Body of pancreas (tissue), 4 donors: ENCODE results near the gene SCTR. TPM values are rescaled to one million over a fixed set of nuclear protein-coding genes. Genes with fewer than 3 reads are reported as not detected.

Experiments
- ATAC-seq: fragments of 150-250 bp; one replicate; pipeline ENCODE4 v1.9.1; 2016
- DNase-seq, 4 donors: peaks; one replicate each; pipeline ENCODE4 v3.0.0-alpha.2; 2019
- H3K27ac ChIP-seq, 4 donors: fragments of 200-600 bp; sonication (generic); 1 replicate in 3 of 4; 2 replicates in 1 of 4; pipeline versions ENCODE4 v1.5.1 to v1.6.1; 2016 to 2019; ENCODE audit warnings: mild to moderate bottlenecking in 1 of 4, mixed read lengths in 1 of 4, moderate library complexity in 1 of 4
- H3K27me3 ChIP-seq, 2 donors: fragments of 200-600 bp; sonication (generic); one replicate each; pipeline ENCODE4 v1.6.0; 2016; ENCODE audit warnings: mild to moderate bottlenecking in 1 of 2
- H3K36me3 ChIP-seq, 2 donors: fragments of 200-600 bp; sonication (generic); replicated peaks in 1 of 2; 2 replicates each; pipeline ENCODE4 v1.5.1; 2016; ENCODE audit warnings: low read depth in 2 of 2; ENCODE audit not compliant: insufficient read depth in 1 of 2
- H3K4me1 ChIP-seq: fragments of 200-600 bp; sonication (generic); one replicate; pipeline ENCODE4 v1.6.0; 2016
- H3K4me3 ChIP-seq, 2 donors: fragments of 200-600 bp; sonication (generic); 1 replicate in 1 of 2; 2 replicates in 1 of 2; pipeline ENCODE4 v1.5.1; 2016 to 2019
- H3K9me3 ChIP-seq, 3 donors: fragments of 200-600 bp; sonication (generic); 1 replicate in 2 of 3; 2 replicates in 1 of 3; pipeline ENCODE4 v1.5.1; 2016
- POLR2A ChIP-seq, 3 donors: fragments of 450-650 bp; IDR thresholded peaks; one replicate each; pipeline ENCODE4 v1.6.1; 2016; ENCODE audit warnings: antibody characterized with exemption in 3 of 3, mild to moderate bottlenecking in 2 of 3
- WGBS, 2 donors: methylation state at CpG; one replicate each; pipeline ENCODE4 v1.1.5; 2017; 5-methylcytosine and 5-hydroxymethylcytosine counted together
- intact Hi-C: fragments of 100-400 bp; cut with DNase I; formaldehyde crosslinking; loops from one replicate; pipeline ENCODE4 v1.15.1; 2023
- total RNA-seq, 2 donors: library from RNA; depleted of rRNA; stranded (reverse); fragments of >200 nt; gene quantifications; one replicate each; pipeline ENCODE4 v1.1.0, GENCODE V29; 2016
- TF ChIP-seq, protein P1 (sequence below), 7 experiments: fragments of 450-650 bp in 4 of 7; fragments of 200-600 bp in 3 of 7; sonication (generic) in 3 of 7; IDR thresholded peaks; one replicate each; pipeline ENCODE4 v1.5.1; 2016 to 2019; ENCODE audit warnings: antibody characterized with exemption in 7 of 7

Gene SCTR
- total RNA-seq, 2 donors from 2014 or later = 69.0 to 183 TPM

DNA sequence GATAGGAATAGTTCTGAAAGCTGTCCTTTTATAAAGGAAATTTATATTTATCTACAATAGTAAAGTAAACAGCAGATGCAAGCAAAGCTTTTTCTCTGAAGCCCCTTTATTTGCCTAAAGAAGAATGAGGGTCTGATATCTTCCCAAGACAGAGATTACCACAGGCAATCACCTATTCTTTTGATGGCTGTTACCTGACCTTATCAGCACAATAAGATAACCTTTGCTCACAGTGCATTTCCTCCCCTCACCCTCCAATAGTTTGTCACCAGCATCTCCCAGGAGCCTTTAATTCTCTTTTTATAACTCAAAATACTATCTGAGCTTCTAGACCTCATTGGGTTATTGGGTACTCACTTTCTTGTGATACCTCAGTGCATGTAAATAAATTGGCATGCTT lies 13.5 kb upstream of the SCTR start:
- Histone ChIP-seq H3K4me1 (peaks cover 9% of the 10 kb centered on the region), H3K9me3 (peaks cover 0 to 7% (median 0%) of the 10 kb centered on the region in 3 donors), H3K36me3 (no peaks in the 10 kb centered on the region), H3K4me3 (no peak overlapping the region), H3K27me3 (no peaks in the 10 kb centered on the region), H3K27ac (no peak overlapping the region)
- no peak for ATAC-seq
- TF ChIP-seq POLR2A (IDR thresholded peaks at IDR 0.05) = no peak
- TF ChIP-seq, protein P1, sequence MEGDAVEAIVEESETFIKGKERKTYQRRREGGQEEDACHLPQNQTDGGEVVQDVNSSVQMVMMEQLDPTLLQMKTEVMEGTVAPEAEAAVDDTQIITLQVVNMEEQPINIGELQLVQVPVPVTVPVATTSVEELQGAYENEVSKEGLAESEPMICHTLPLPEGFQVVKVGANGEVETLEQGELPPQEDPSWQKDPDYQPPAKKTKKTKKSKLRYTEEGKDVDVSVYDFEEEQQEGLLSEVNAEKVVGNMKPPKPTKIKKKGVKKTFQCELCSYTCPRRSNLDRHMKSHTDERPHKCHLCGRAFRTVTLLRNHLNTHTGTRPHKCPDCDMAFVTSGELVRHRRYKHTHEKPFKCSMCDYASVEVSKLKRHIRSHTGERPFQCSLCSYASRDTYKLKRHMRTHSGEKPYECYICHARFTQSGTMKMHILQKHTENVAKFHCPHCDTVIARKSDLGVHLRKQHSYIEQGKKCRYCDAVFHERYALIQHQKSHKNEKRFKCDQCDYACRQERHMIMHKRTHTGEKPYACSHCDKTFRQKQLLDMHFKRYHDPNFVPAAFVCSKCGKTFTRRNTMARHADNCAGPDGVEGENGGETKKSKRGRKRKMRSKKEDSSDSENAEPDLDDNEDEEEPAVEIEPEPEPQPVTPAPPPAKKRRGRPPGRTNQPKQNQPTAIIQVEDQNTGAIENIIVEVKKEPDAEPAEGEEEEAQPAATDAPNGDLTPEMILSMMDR (IDR thresholded peaks at IDR 0.05) = no peak
- no peak for DNase-seq
- intact Hi-C loops = no loop called here

DNA sequence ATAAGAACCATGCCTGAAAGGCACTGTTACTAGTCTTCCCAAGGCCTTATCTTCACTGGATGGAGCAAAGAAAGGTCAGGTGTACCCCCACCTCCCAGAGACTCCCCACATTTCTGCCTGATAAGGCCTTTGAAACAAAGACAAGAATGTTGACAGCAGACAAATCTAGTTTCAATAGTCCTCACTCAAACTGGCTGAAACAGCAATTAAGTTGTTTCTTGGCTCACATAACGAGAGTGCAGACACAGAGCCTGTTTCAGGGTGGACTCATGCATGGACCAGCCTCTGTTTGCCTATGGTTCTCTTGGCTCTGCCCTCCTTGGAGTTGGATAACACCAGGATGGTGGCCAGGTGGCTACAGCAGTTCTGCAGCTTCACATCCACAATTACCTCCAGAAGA lies 12.4 kb upstream of the SCTR start:
- no peak for DNase-seq
- intact Hi-C loops = no loop called here
- 56 to 75% methylated on average over 1 of the region's 1 CpG for WGBS, 2 donors
- peak overlapping the region in 3 of 4 donors; percentile 60 to 66 (median 62) for H3K27ac ChIP-seq
- no peaks in the 10 kb centered on the region for H3K36me3 ChIP-seq
- H3K27me3 ChIP-seq = no peaks in the 10 kb centered on the region
- TF ChIP-seq, protein P1 (IDR thresholded peaks at IDR 0.05) = no peak
- TF ChIP-seq POLR2A (IDR thresholded peaks at IDR 0.05) = no peak
- H3K9me3 ChIP-seq = peaks cover 0 to 7% (median 0%) of the 10 kb centered on the region in 3 donors
- H3K4me3 ChIP-seq = no peak overlapping the region
- peak; percentile 81 for ATAC-seq
- peaks cover 9% of the 10 kb centered on the region for H3K4me1 ChIP-seq

DNA sequence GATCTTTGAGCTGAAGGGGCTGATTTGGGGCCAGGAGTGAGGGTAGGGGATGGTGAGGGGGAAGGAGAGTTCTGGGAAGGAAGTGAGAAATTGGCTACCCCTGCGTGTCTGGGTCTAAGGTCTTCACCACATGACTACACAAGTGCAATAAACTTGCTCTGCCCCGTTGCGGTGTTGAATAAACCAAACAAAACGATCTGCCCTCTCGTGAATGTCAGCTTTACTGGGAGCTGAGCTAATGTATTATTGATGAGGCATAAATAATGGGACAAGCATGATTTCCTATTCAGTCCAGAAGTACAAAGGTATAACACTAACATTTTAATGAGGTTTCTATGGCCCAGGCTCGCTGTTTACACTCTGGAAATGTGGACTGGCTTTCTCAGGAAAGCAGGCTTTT lies 11.9 kb upstream of the SCTR start:
- DNase-seq = no peak
- peak overlapping the region in 3 of 4 donors; percentile 60 to 66 (median 62) for H3K27ac ChIP-seq

DNA sequence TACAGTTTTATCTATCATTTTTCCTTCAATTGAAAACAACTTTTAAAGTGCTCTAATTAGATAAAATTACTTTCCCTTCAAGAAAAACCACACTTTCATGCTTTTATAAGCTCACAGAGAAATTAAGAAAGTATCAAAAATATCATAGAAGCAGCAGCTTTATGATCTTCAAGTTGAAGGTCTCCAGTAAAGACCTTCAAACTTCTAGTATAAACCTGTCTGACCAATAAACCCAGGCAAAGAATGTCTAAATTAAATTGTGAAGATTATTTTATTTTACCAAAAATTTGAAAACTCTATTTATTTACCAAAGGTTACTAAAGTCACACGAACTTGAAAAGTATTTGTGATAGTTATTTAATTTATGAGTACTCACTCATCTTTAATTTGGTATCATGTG lies 9.3 kb upstream of the SCTR start:
- intact Hi-C loops = no loop called here
- peaks cover 0 to 7% (median 0%) of the 10 kb centered on the region in 3 donors for H3K9me3 ChIP-seq
- no peaks in the 10 kb centered on the region for H3K27me3 ChIP-seq
- peak overlapping the region in 1 of 4 donors; percentile 9 for H3K27ac ChIP-seq
- H3K4me3 ChIP-seq = no peak overlapping the region
- ATAC-seq (no peak), DNase-seq (no peak)
- TF ChIP-seq, protein P1 (IDR thresholded peaks at IDR 0.05) = no peak
- TF ChIP-seq POLR2A (IDR thresholded peaks at IDR 0.05) = no peak
- 65 to 80% methylated on average over 1 of the region's 1 CpG for WGBS, 2 donors
- peaks cover 9% of the 10 kb centered on the region for H3K4me1 ChIP-seq
- no peaks in the 10 kb centered on the region for H3K36me3 ChIP-seq

More for the DNA sequence above, 11.9 kb upstream of the SCTR start:
- ATAC-seq = peak; percentile 70
- Histone ChIP-seq H3K9me3 (peaks cover 0 to 7% (median 0%) of the 10 kb centered on the region in 3 donors), H3K4me1 (peaks cover 9% of the 10 kb centered on the region), H3K27me3 (no peaks in the 10 kb centered on the region), H3K4me3 (no peak overlapping the region), H3K36me3 (no peaks in the 10 kb centered on the region)
- intact Hi-C loops = no loop called here
- peak in 1 of 3 donors; percentile 3 for TF ChIP-seq POLR2A (IDR thresholded peaks at IDR 0.05)
- TF ChIP-seq, protein P1 (IDR thresholded peaks at IDR 0.05) = no peak
- WGBS, 2 donors = 44 to 57% methylated on average over 6 of the region's 6 CpGs

DNA sequence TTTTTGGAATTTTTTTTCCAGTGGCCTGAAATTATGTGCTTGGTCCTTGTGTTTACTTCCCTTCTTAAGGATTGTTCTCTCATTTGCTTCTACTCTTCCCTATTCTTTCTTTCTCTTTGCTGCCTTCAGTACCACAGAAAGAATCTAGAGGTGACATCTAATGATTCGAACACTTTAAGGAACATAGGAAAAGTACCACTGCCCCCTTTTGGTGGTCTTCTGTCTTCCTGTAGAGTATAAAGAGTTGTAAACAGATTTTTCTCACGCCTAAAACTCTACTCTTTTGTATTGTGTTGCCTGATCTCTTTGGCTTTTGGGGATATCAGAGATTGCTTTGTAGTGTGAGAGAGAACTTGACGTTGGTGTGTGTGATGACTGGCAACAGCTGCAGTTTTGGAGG lies 7.0 kb upstream of the SCTR start:
- peaks cover 0 to 7% (median 0%) of the 10 kb centered on the region in 3 donors for H3K9me3 ChIP-seq
- 59% methylated on average over 3 of the region's 3 CpGs for WGBS, 2 donors
- peaks cover 12% of the 10 kb centered on the region for H3K4me1 ChIP-seq
- no peak for TF ChIP-seq POLR2A (IDR thresholded peaks at IDR 0.05)
- TF ChIP-seq, protein P1 (IDR thresholded peaks at IDR 0.05) = no peak
- H3K4me3 ChIP-seq = no peak overlapping the region
- no peaks in the 10 kb centered on the region for H3K27me3 ChIP-seq
- ATAC-seq (no peak), DNase-seq (no peak)
- peak overlapping the region in 1 of 4 donors; percentile 8 for H3K27ac ChIP-seq
- H3K36me3 ChIP-seq = no peaks in the 10 kb centered on the region
- intact Hi-C loops = no loop called here
